Pancreas (tissue), 10 donors: Measurements from ENCODE around the gene DEDD. TPM values are rescaled to one million over a fixed set of nuclear protein-coding genes. Genes with fewer than 3 reads are reported as not detected.

Source experiments
- ATAC-seq, 4 donors: fragments of 200-7000 bp; cut with Tn5 transposase; one replicate each; pipeline versions ENCODE4 v1.8.0 to v1.9.1; 2020; ENCODE audit warnings: mild to moderate bottlenecking in 4 of 4, moderate library complexity in 4 of 4
- DNase-seq, 6 donors: peaks; one replicate each; pipeline ENCODE4 v3.0.0-alpha.2; 2020
- FAIRE-seq: peaks from 2 replicates; lab custom pipeline; 2012; peaks lifted over from hg19 to GRCh38; lab: Jason Lieb, UNC
- H3K27ac ChIP-seq, 4 donors: fragments of 200-600 bp; sonication (generic); 1 replicate in 3 of 4; 2 replicates in 1 of 4; pipeline versions ENCODE4 v1.5.0 to v1.8.0; 2020
- H3K27me3 ChIP-seq, 4 donors: fragments of 200-600 bp; one replicate each; pipeline ENCODE4 v1.8.0; 2021
- H3K36me3 ChIP-seq, 3 donors: fragments of 200-600 bp; sonication (generic) in 1 of 3; one replicate each; pipeline versions ENCODE4 v1.5.0 to v1.8.0; 2020 to 2021
- H3K4me1 ChIP-seq, 3 donors: fragments of 200-600 bp; one replicate each; pipeline ENCODE4 v1.8.0; 2021
- H3K4me3 ChIP-seq, 4 donors: fragments of 200-600 bp; sonication (generic) in 2 of 4; one replicate each; pipeline versions ENCODE4 v1.5.0 to v1.8.0; 2020 to 2021
- H3K9me3 ChIP-seq, 4 donors: fragments of 200-600 bp; one replicate each; pipeline ENCODE4 v1.8.0; 2021
- CTCF ChIP-seq, 4 donors: fragments of 200-600 bp; sonication (generic) in 3 of 4; IDR thresholded peaks; one replicate each; pipeline versions ENCODE4 v1.5.0 to v1.8.0; 2021; ENCODE audit warnings: antibody characterized with exemption in 4 of 4
- WGBS, 2 donors: extraction: QIAGEN DNeasy Blood & Tissue Kit; methylation state at CpG; one replicate each; pipeline ENCODE4 v1.1.7; 2013; 5-methylcytosine and 5-hydroxymethylcytosine counted together
- intact Hi-C, 3 donors: fragments of 100-400 bp; cut with DNase I; formaldehyde crosslinking; loops; one replicate each; pipeline versions ENCODE4 v1.11.1 to v1.14.2; 2022
- polyA plus RNA-seq, 2 donors: library from polyadenylated mRNA; stranded (reverse); fragments of 200-250 nt; gene quantifications; one replicate each; pipeline ENCODE4 v1.2.3, GENCODE V29; 2013
- total RNA-seq, 6 donors: library from RNA; stranded (reverse); fragmentation: NEBNext Ultra II Directional in 4 of 6; extraction: Animal tissue kit (Norgen Biotek cat#: 25700) in 4 of 6; gene quantifications; one replicate each; pipeline versions ENCODE4 v1.2.1 to v1.2.4, GENCODE V29; 2021 to 2023
- donor health status: healthy with polysubstance abuse.
- donor health status: DM: no; HTN: no; CAD: no; lungs with moderate emphysema.
- donor health status: DM: no; HTN: no; CAD: no.
- donor health status: control.
- donor health status: control.
- donor health status: Bipolar disorder and iron deficiency.
- donor health status: DM: yes; HTN: yes; CAD: no.
- donor health status: DM: no; HTN: no; CAD: no.
- donor health status: DM: no; HTN: no; CAD: no.
- donor health status: DM: yes; HTN: yes; CAD: no.

Gene DEDD
- total and polyA plus RNA-seq, 8 donors, result 11.1 to 20.8 (median 15.6) TPM

GRCh38 chr1:161082483-161082882, 50.0 kb downstream of the DEDD start:
- Histone ChIP-seq H3K4me3 (no peak overlapping the region), H3K4me1 (peaks cover 0 to 17% (median 17%) of the 10 kb centered on the region in 3 donors)
- intact Hi-C loops, result no loop called here

GRCh38 chr1:161081519-161081918, 50.9 kb downstream of the DEDD start:
- no peaks in the 10 kb centered on the region for H3K27me3 ChIP-seq
- no peaks in the 10 kb centered on the region for H3K36me3 ChIP-seq
- H3K4me3 ChIP-seq, result no peak overlapping the region
- FAIRE-seq (no peak), ATAC-seq (no peak), DNase-seq (no peak)
- H3K9me3 ChIP-seq, result no peaks in the 10 kb centered on the region
- WGBS, 2 donors, result 74 to 77% methylated on average over 5 of the region's 5 CpGs
- intact Hi-C loops, result no loop called here
- no peak for TF ChIP-seq CTCF (IDR thresholded peaks at IDR 0.05)
- peaks cover 0 to 17% (median 17%) of the 10 kb centered on the region in 3 donors for H3K4me1 ChIP-seq
- H3K27ac ChIP-seq, result no peak overlapping the region

More at GRCh38 chr1:161082483-161082882, 50.0 kb downstream of the DEDD start:
- WGBS, 2 donors, result 68 to 72% methylated on average over 2 of the region's 2 CpGs
- ATAC-seq (no peak), FAIRE-seq (no peak), DNase-seq (no peak)
- no peaks in the 10 kb centered on the region for H3K36me3 ChIP-seq
- H3K27ac ChIP-seq, result peak overlapping the region in 2 of 4 donors; percentile 79 to 81
- H3K9me3 ChIP-seq, result no peaks in the 10 kb centered on the region
- no peak for TF ChIP-seq CTCF (IDR thresholded peaks at IDR 0.05)
- H3K27me3 ChIP-seq, result no peaks in the 10 kb centered on the region

- TF ChIP-seq CTCF (IDR thresholded peaks at IDR 0.05), result no peak
- Histone ChIP-seq H3K27ac (no peak overlapping the region), H3K36me3 (no peaks in the 10 kb centered on the region), H3K4me1 (peaks cover 0 to 17% (median 13%) of the 10 kb centered on the region in 3 donors), H3K4me3 (no peak overlapping the region), H3K27me3 (no peaks in the 10 kb centered on the region), H3K9me3 (no peaks in the 10 kb centered on the region)
- WGBS, 2 donors, result 84% methylated on average over 5 of the region's 5 CpGs
- FAIRE-seq, result no peak
- no peak for ATAC-seq
- DNase-seq, result no peak
- intact Hi-C loops, result no loop called here
These were observed 51.7 kb downstream of the DEDD start for GRCh38 chr1:161080441-161081405.

- Histone ChIP-seq H3K4me3 (no peak overlapping the region), H3K4me1 (peaks cover 0 to 17% (median 13%) of the 10 kb centered on the region in 3 donors), H3K36me3 (no peaks in the 10 kb centered on the region), H3K27ac (no peak overlapping the region), H3K27me3 (no peaks in the 10 kb centered on the region), H3K9me3 (no peaks in the 10 kb centered on the region)
- ATAC-seq (no peak), FAIRE-seq (no peak), DNase-seq (no peak)
- WGBS, 2 donors, result 82 to 84% methylated on average over 41 of the region's 41 CpGs
- no peak for TF ChIP-seq CTCF (IDR thresholded peaks at IDR 0.05)
- intact Hi-C loops, result no loop called here
These were observed 52.9 kb downstream of the DEDD start for GRCh38 chr1:161079436-161080110.
